ENCODE measurements around the gene GIPC2. TPM values are rescaled to one million over a fixed set of nuclear protein-coding genes. Genes with fewer than 3 reads are reported as not detected.

The GIPC2 gene
- polyA plus RNA-seq, 4 donors = 30.1 to 99.8 (median 51.9) TPM

DNA sequence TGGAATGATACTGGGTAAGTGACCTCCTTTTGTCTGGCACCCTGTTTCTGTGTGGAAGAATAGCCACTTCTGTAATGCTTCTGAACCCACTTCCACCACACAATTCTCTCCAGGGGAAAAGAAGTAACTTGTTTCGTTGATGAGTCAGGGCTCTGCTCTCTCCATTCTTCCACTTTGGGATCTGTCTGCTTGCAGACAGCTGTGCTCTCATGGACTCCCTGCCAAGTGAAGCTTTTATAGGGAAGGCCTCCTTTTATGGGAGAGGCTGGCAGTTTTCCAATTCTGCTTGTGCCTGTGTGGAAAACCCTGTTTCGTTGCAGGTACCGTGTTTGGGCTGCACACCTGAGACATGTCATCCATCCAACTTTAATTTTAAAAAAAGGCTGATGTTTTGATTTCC, 130.7 kb downstream of the GIPC2 start:
- H3K4me1 ChIP-seq (ENCODE audit: control insufficient read depth in 3 of 3, insufficient read depth in 2 of 3, low read depth in 1 of 3, low read length in 2 of 3) = no peaks in the 10 kb centered on the region
- no peak for FAIRE-seq
- H3K9me3 ChIP-seq (ENCODE audit: control insufficient read depth in 2 of 2, insufficient read depth in 1 of 2, low read depth in 1 of 2, low read length in 1 of 2) = no peaks in the 10 kb centered on the region
- no peaks in the 10 kb centered on the region for H3K27me3 ChIP-seq (ENCODE audit: control insufficient read depth in 3 of 3, insufficient read depth in 3 of 3, low read length in 3 of 3)
- DNase-seq = peak; percentile 10 to 11
- 24 to 29% (median 28%) methylated on average over 3 of the region's 3 CpGs for WGBS, 3 donors
- H3K36me3 ChIP-seq (ENCODE audit: control insufficient read depth in 3 of 3, insufficient read depth in 2 of 3, low read depth in 1 of 3, low read length in 3 of 3) = no peaks in the 10 kb centered on the region
- H3K4me3 ChIP-seq (ENCODE audit: low read depth in 1 of 3, low read length in 3 of 3) = no peak overlapping the region
- H3K27ac ChIP-seq (ENCODE audit: low read depth in 1 of 3, low read length in 2 of 3) = no peak overlapping the region

DNA sequence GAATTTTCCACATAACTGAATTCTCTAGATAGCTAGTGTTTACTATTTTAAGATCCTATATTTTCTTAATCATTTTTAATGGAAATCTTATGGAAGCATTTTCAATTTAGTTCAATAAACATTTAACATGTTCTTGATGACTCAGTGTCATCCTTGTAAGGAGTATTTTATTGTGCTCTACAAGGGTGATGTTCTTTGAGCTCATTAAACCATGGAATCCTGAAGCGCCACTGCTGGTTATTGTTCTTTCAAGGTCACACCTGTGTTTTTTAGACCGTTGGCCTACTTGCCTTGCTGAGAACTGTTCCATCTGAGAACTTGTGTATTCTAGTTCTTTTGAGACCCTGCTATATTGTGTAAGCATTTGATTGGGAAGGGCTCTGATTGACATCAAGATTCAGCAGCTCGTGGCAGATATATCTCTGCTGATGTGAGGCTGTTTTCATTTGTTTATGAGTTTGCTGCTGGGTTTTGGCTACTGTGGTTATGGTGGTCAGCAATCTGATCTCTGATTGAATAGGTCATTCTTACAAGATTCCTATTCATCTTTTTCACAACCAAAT, 132.0 kb downstream of the GIPC2 start:
- Histone ChIP-seq H3K36me3 (ENCODE audit: control insufficient read depth in 3 of 3, insufficient read depth in 2 of 3, low read depth in 1 of 3, low read length in 3 of 3) (no peaks in the 10 kb centered on the region), H3K4me1 (ENCODE audit: control insufficient read depth in 3 of 3, insufficient read depth in 2 of 3, low read depth in 1 of 3, low read length in 2 of 3) (no peaks in the 10 kb centered on the region), H3K9me3 (ENCODE audit: control insufficient read depth in 2 of 2, insufficient read depth in 1 of 2, low read depth in 1 of 2, low read length in 1 of 2) (no peaks in the 10 kb centered on the region), H3K27me3 (ENCODE audit: control insufficient read depth in 3 of 3, insufficient read depth in 3 of 3, low read length in 3 of 3) (no peaks in the 10 kb centered on the region), H3K27ac (ENCODE audit: low read depth in 1 of 3, low read length in 2 of 3) (no peak overlapping the region), H3K4me3 (ENCODE audit: low read depth in 1 of 3, low read length in 3 of 3) (no peak overlapping the region)
- WGBS, 3 donors = 40 to 63% (median 48%) methylated on average over 3 of the region's 3 CpGs
- no peak for FAIRE-seq
- no peak for DNase-seq

DNA sequence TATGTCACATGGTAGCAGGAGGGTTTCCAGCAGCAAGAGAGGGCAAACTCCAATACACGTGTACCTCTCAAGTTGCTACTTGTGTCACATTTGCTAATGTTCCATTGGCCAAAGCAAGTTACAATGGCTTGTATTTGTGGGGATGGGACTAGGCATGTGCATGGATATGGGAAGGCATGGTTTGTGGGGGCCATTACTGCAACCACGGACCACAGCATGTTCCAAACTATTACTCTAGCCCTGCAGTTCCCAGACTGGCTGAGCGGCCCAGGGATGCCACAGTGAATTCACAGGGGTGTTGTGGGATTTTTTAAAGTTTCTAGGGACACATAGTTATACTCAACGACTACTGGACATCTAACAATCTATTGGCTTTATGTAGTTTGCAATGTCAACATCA, 133.1 kb downstream of the GIPC2 start:
- Histone ChIP-seq H3K27ac (ENCODE audit: low read depth in 1 of 3, low read length in 2 of 3) (no peak overlapping the region), H3K4me1 (ENCODE audit: control insufficient read depth in 3 of 3, insufficient read depth in 2 of 3, low read depth in 1 of 3, low read length in 2 of 3) (no peaks in the 10 kb centered on the region), H3K27me3 (ENCODE audit: control insufficient read depth in 3 of 3, insufficient read depth in 3 of 3, low read length in 3 of 3) (no peaks in the 10 kb centered on the region), H3K4me3 (ENCODE audit: low read depth in 1 of 3, low read length in 3 of 3) (no peak overlapping the region), H3K9me3 (ENCODE audit: control insufficient read depth in 2 of 2, insufficient read depth in 1 of 2, low read depth in 1 of 2, low read length in 1 of 2) (no peaks in the 10 kb centered on the region), H3K36me3 (ENCODE audit: control insufficient read depth in 3 of 3, insufficient read depth in 2 of 3, low read depth in 1 of 3, low read length in 3 of 3) (no peaks in the 10 kb centered on the region)
- DNase-seq (no peak), FAIRE-seq (no peak)
- WGBS, 3 donors = 78 to 87% (median 83%) methylated on average over 4 of the region's 4 CpGs

DNA sequence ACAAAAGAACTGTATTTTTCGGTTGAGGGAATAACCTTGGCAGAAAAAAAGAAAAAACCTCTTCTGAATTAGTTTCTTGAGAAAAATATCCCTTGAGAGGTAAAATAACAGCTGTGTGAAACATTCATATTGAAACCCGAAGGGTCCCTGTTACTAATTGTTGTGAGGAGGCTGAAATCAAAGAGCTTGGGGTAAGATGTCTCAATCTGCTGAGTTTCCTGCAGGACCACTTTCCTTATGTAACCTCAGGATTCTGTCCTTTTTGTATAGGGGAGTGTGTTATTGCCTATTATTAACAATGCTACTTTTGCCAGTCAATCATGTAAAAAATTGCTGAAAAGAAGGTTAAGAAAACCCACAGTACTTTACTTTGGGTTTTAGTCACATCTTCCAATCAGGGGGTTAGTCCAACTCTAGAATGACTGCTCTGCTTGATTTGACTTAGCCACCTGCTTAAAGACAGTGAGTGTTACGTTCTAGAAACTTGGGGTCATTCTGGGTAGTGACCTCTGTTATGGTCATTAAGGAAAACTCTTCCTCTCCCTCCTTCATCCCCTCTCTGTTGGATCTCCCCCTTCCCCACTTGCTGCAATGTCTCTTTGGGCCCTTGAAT, 138.8 kb downstream of the GIPC2 start:
- no peaks in the 10 kb centered on the region for H3K27me3 ChIP-seq (ENCODE audit: control insufficient read depth in 3 of 3, insufficient read depth in 3 of 3, low read length in 3 of 3)
- DNase-seq (no peak), FAIRE-seq (no peak)
- H3K4me3 ChIP-seq (ENCODE audit: low read depth in 1 of 3, low read length in 3 of 3) = no peak overlapping the region
- no peak overlapping the region for H3K27ac ChIP-seq (ENCODE audit: low read depth in 1 of 3, low read length in 2 of 3)
- H3K9me3 ChIP-seq (ENCODE audit: control insufficient read depth in 2 of 2, insufficient read depth in 1 of 2, low read depth in 1 of 2, low read length in 1 of 2) = no peaks in the 10 kb centered on the region
- no peaks in the 10 kb centered on the region for H3K36me3 ChIP-seq (ENCODE audit: control insufficient read depth in 3 of 3, insufficient read depth in 2 of 3, low read depth in 1 of 3, low read length in 3 of 3)
- H3K4me1 ChIP-seq (ENCODE audit: control insufficient read depth in 3 of 3, insufficient read depth in 2 of 3, low read depth in 1 of 3, low read length in 2 of 3) = no peaks in the 10 kb centered on the region
- 75 to 93% (median 81%) methylated on average over 3 of the region's 3 CpGs for WGBS, 3 donors

Other genes starting within 250 kb of the GIPC2 start
- 10 to 100 TPM in 1 of 4 donors, 1 to 10 TPM in 3; 4.0 to 11.8 (median 6.8) TPM for gene NEXN, start 157.3 kb upstream of the GIPC2 start, polyA plus RNA-seq
- 100 to 1,000 TPM in 1 of 4 donors, 10 to 100 TPM in 3; 21.9 to 202 (median 35.9) TPM for gene FUBP1, start 66.9 kb upstream of the GIPC2 start, polyA plus RNA-seq
- gene DNAJB4, start 41.0 kb upstream of the GIPC2 start, polyA plus RNA-seq = 10 to 100 TPM in 2 of 4 donors, 1 to 10 TPM in 2; 3.8 to 25.6 (median 8.5) TPM

All from small intestine (tissue), 7 donors.